H9 (cell line): ENCODE measurements around the gene B3GNT9. TPM values are rescaled to one million over a fixed set of nuclear protein-coding genes. Genes with fewer than 3 reads are reported as not detected.

Experiments used
- DNase-seq: peaks from one replicate; pipeline ENCODE4 v3.0.0-alpha.2; 2017
- H2AFZ ChIP-seq: one replicate; pipeline ENCODE4 v1.6.1; 2013; ENCODE audit warnings: mild to moderate bottlenecking, low read length, control low read depth, moderate library complexity
- H2AK5ac ChIP-seq: 2 replicates; pipeline ENCODE4 v1.6.1; 2013; ENCODE audit warnings: low read length, control low read depth, mixed read lengths; ENCODE audit not compliant: insufficient read length
- H2BK120ac ChIP-seq: one replicate; pipeline ENCODE4 v1.6.1; 2013; ENCODE audit warnings: low read depth, mild to moderate bottlenecking, low read length, control low read depth, inconsistent platforms; ENCODE audit not compliant: poor library complexity, severe bottlenecking
- H2BK12ac ChIP-seq: 2 replicates; pipeline ENCODE4 v1.6.1; 2013; ENCODE audit warnings: low read length, control low read depth, mixed read lengths, low read depth; ENCODE audit not compliant: insufficient read length
- H2BK15ac ChIP-seq: 2 replicates; pipeline ENCODE4 v1.6.1; 2013; ENCODE audit warnings: low read depth, low read length, control low read depth
- H2BK20ac ChIP-seq: one replicate; pipeline ENCODE4 v1.6.1; 2013; ENCODE audit warnings: low read depth, mild to moderate bottlenecking, low read length, control low read depth, inconsistent platforms; ENCODE audit not compliant: poor library complexity, severe bottlenecking
- H2BK5ac ChIP-seq: 2 replicates; pipeline ENCODE4 v1.6.1; 2013; ENCODE audit warnings: low read length, control low read depth, mixed read lengths; ENCODE audit not compliant: insufficient read length
- H3K14ac ChIP-seq: 2 replicates; pipeline ENCODE4 v1.6.1; 2013; ENCODE audit warnings: low read length, control low read depth; ENCODE audit not compliant: insufficient read depth
- H3K18ac ChIP-seq: 2 replicates; pipeline ENCODE4 v1.6.1; 2013; ENCODE audit warnings: low read depth, mild to moderate bottlenecking, mixed read lengths, low read length, control low read depth; ENCODE audit not compliant: insufficient read length
- H3K23ac ChIP-seq: 2 replicates; pipeline ENCODE4 v1.6.1; 2013; ENCODE audit warnings: low read length, control low read depth, mixed read lengths, low read depth; ENCODE audit not compliant: insufficient read length
- H3K23me2 ChIP-seq: 2 replicates; pipeline ENCODE4 v1.6.1; 2013; ENCODE audit warnings: low read depth, mild to moderate bottlenecking, mixed read lengths, low read length, control low read depth; ENCODE audit not compliant: insufficient read length, poor library complexity, severe bottlenecking
- H3K27ac ChIP-seq: 2 replicates; pipeline ENCODE4 v1.5.1; 2013; ENCODE audit warnings: low read length, control low read depth, mixed read lengths, low read depth; ENCODE audit not compliant: insufficient read length
- H3K27me3 ChIP-seq: 2 replicates; pipeline ENCODE4 v1.6.1; 2013; ENCODE audit warnings: low read length, control low read depth, inconsistent platforms; ENCODE audit not compliant: insufficient read depth
- H3K4ac ChIP-seq: 2 replicates; pipeline ENCODE4 v1.6.1; 2013; ENCODE audit warnings: low read depth, mild to moderate bottlenecking, control low read depth, inconsistent platforms, low read length, moderate library complexity
- H3K4me1 ChIP-seq: 2 replicates; pipeline ENCODE4 v1.6.1; 2013; ENCODE audit warnings: low read length, control low read depth, inconsistent platforms; ENCODE audit not compliant: insufficient read depth
- H3K4me2 ChIP-seq: 2 replicates; pipeline ENCODE4 v1.6.1; 2013; ENCODE audit warnings: low read length, control low read depth, mixed read lengths; ENCODE audit not compliant: insufficient read length, insufficient read depth
- H3K56ac ChIP-seq: 2 replicates; pipeline ENCODE4 v1.6.1; 2013; ENCODE audit warnings: low read depth, mild to moderate bottlenecking, mixed read lengths, low read length, control low read depth; ENCODE audit not compliant: insufficient read length
- H3K79me1 ChIP-seq: 2 replicates; pipeline ENCODE4 v1.6.1; 2013; ENCODE audit warnings: low read depth, mild to moderate bottlenecking, moderate library complexity, low read length, control low read depth, inconsistent platforms; ENCODE audit not compliant: insufficient read depth, poor library complexity, severe bottlenecking
- H3K79me2 ChIP-seq: 2 replicates; pipeline ENCODE4 v1.6.1; 2013; ENCODE audit warnings: low read length, control low read depth, inconsistent platforms; ENCODE audit not compliant: insufficient read depth
- H3K9ac ChIP-seq: 2 replicates; pipeline ENCODE4 v1.6.1; 2013; ENCODE audit warnings: low read length, control low read depth, mixed read lengths; ENCODE audit not compliant: insufficient read length; ENCODE audit errors: extremely low read depth
- H3K9me3 ChIP-seq: one replicate; pipeline ENCODE4 v1.6.1; 2013; ENCODE audit warnings: low read depth, low read length, inconsistent platforms; ENCODE audit not compliant: control insufficient read depth
- H3T11ph ChIP-seq: one replicate; pipeline ENCODE4 v1.6.1; 2013; ENCODE audit warnings: mild to moderate bottlenecking, low read length, control low read depth, inconsistent platforms
- H4K20me1 ChIP-seq: one replicate; pipeline ENCODE4 v1.6.1; 2013; ENCODE audit not compliant: control insufficient read depth, insufficient read length, insufficient read depth
- H4K5ac ChIP-seq: 2 replicates; pipeline ENCODE4 v1.6.1; 2013; ENCODE audit warnings: low read depth, mild to moderate bottlenecking, mixed read lengths, low read length, control low read depth; ENCODE audit not compliant: insufficient read length
- H4K8ac ChIP-seq: replicated peaks from 2 replicates; pipeline ENCODE4 v1.6.1; 2013; ENCODE audit warnings: low read length, control low read depth, mixed read lengths, low read depth; ENCODE audit not compliant: insufficient read length
- H4K91ac ChIP-seq: 2 replicates; pipeline ENCODE4 v1.6.1; 2013; ENCODE audit warnings: low read depth, mild to moderate bottlenecking, moderate library complexity, mixed read lengths, low read length, control low read depth; ENCODE audit not compliant: insufficient read length
- H3K27ac Mint-ChIP-seq, 3 experiments: 2 replicates in 2 of 3; 3 replicates in 1 of 3; pipeline ENCODE4 v1.8.0; 2020 to 2021; ENCODE audit warnings: mixed read lengths in 3 of 3, mild to moderate bottlenecking in 1 of 3, moderate library complexity in 1 of 3
- H3K27me3 Mint-ChIP-seq: 2 replicates; pipeline ENCODE4 v1.8.0; 2021; ENCODE audit warnings: low read depth, mild to moderate bottlenecking, moderate library complexity, mixed read lengths
- H3K36me3 Mint-ChIP-seq, 3 experiments: 2 replicates in 2 of 3; 3 replicates in 1 of 3; pipeline ENCODE4 v1.8.0; 2020 to 2021; ENCODE audit warnings: low read depth in 3 of 3, mixed read lengths in 3 of 3; ENCODE audit not compliant: insufficient read depth in 1 of 3
- H3K4me1 Mint-ChIP-seq, 2 experiments: 2 replicates each; pipeline ENCODE4 v1.8.0; 2020; ENCODE audit warnings: mixed read lengths in 2 of 2
- H3K4me3 Mint-ChIP-seq, 2 experiments: 2 replicates in 1 of 2; 3 replicates in 1 of 2; pipeline ENCODE4 v1.8.0; 2020 to 2021; ENCODE audit warnings: mild to moderate bottlenecking in 2 of 2, mixed read lengths in 2 of 2, moderate library complexity in 1 of 2
- H3K9me3 Mint-ChIP-seq, 2 experiments: 2 replicates in 1 of 2; 3 replicates in 1 of 2; pipeline ENCODE4 v1.8.0; 2020; ENCODE audit warnings: mild to moderate bottlenecking in 2 of 2, mixed read lengths in 2 of 2, moderate library complexity in 1 of 2
- CTCF ChIP-seq: fragments of 200-600 bp; sonication (generic); conservative IDR thresholded peaks from 3 replicates; pipeline ENCODE4 v1.8.0; 2021; ENCODE audit warnings: antibody characterized with exemption, mild to moderate bottlenecking
- WGBS: extraction: QIAGEN DNeasy Blood & Tissue Kit; methylation state at CpG from one replicate; pipeline ENCODE4 v1.1.7; 2013; ENCODE audit warnings: missing lambda C conversion rate, low lambda C conversion rate, mixed read lengths; ENCODE audit not compliant: insufficient read length; ENCODE audit errors: extremely low coverage; 5-methylcytosine and 5-hydroxymethylcytosine counted together
- total RNA-seq: library from RNA; stranded (reverse); gene quantifications from 2 replicates; pipeline ENCODE4 v1.2.1, GENCODE V29; 2021

The B3GNT9 gene
- total RNA-seq, 1 experiment from 2014 or later = 11.2 TPM

GRCh38 chr16:67141391-67141790 lies 9.4 kb downstream of the B3GNT9 start:
- WGBS = no CpG with 5 or more reads among the region's 13 CpGs

More at GRCh38 chr16:67141391-67141790, 9.4 kb downstream of the B3GNT9 start:
- Histone ChIP-seq H2AK5ac (no peak overlapping the region), H2BK20ac (no peak overlapping the region), H4K20me1 (no peaks in the 10 kb centered on the region), H3K23me2 (no peaks in the 10 kb centered on the region), H3K18ac (no peak overlapping the region), H3K4me1 (no peaks in the 10 kb centered on the region), H3K9ac (no peak overlapping the region), H3K4ac (no peak overlapping the region), H3K14ac (no peak overlapping the region), H3K27ac (no peak overlapping the region), H3K4me2 (no peak overlapping the region), H3K23ac (no peak overlapping the region), H3T11ph (no peak overlapping the region), H2BK120ac (no peak overlapping the region), H3K79me2 (no peaks in the 10 kb centered on the region), H2BK12ac (no peak overlapping the region), H3K79me1 (no peaks in the 10 kb centered on the region), H4K5ac (no peak overlapping the region), H2BK5ac (no peak overlapping the region), H2AFZ (no peak overlapping the region), H3K27me3 (no peaks in the 10 kb centered on the region), H4K91ac (no peak overlapping the region), H2BK15ac (no peak overlapping the region), H3K9me3 (no peaks in the 10 kb centered on the region), H4K8ac (no peak overlapping the region), H3K56ac (no peak overlapping the region)
- Mint-ChIP-seq H3K27me3 (no peaks in the 10 kb centered on the region), H3K9me3 (no peaks in the 10 kb centered on the region), H3K4me3 (no peak overlapping the region), H3K27ac (no peak overlapping the region), H3K4me1 (no peaks in the 10 kb centered on the region), H3K36me3 (peaks cover 13 to 87% (median 64%) of the 10 kb centered on the region in 3 experiments; a peak in 6 of 7 replicates)
- DNase-seq = no peak
- TF ChIP-seq CTCF = no peak
